ENCODE data around the gene SLC14A1. TPM values are rescaled to one million over a fixed set of nuclear protein-coding genes. Genes with fewer than 3 reads are reported as not detected.

SLC14A1 gene
- total and polyA plus RNA-seq, 8 donors: 0.20 to 4.2 (median 3.1) TPM; not detected in 3

DNA sequence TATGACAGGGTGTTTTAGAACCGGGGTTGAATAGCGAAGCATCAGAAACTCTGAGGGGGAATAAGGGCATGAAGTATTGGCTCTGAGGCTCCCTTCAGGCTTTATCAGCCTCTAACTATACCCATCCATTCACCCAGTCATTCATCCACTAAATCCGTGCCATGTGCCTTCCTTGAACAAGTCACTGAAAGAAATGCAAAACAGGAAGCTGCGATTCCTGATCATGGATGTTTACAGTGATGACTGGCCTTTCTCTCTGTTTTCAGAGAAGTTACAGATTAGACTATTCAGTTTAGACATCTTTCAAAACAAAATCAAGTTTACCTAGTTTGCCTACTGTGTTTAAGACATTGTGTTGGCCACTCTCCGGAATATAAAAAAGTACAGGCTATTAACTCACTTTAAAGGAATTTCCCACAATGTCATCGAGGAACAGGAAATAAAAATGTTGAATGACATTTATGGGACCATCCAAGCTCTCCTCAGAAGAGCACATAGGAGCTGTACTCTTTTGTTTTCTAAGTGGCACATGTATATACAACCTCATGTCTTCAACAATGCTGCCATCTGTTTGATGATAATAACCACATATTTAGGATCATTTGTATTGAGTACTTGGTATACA is 43.8 kb upstream of the SLC14A1 start:
- no peaks in the 10 kb centered on the region for H3K27me3 ChIP-seq
- no peak overlapping the region for H3K4me3 ChIP-seq
- intact Hi-C loops (cut with DNase I; ENCODE audit: low total_unique reads): loop anchor here (10.0 kb wide), 1 partner anchor 385 kb away; no protein-coding TSS in a partner anchor
- H3K9me3 ChIP-seq: no peaks in the 10 kb centered on the region
- WGBS, 5 donors: 81 to 86% (median 84%) methylated on average over 6 of the region's 6 CpGs
- H3K36me3 ChIP-seq: no peaks in the 10 kb centered on the region
- no peaks in the 10 kb centered on the region for H3K4me1 ChIP-seq
- TF ChIP-seq POLR2A (IDR thresholded peaks at IDR 0.05) (no peak), EP300 (IDR thresholded peaks at IDR 0.05) (no peak), POLR2AphosphoS5 (IDR thresholded peaks at IDR 0.05) (no peak)
- TF ChIP-seq, protein P1, sequence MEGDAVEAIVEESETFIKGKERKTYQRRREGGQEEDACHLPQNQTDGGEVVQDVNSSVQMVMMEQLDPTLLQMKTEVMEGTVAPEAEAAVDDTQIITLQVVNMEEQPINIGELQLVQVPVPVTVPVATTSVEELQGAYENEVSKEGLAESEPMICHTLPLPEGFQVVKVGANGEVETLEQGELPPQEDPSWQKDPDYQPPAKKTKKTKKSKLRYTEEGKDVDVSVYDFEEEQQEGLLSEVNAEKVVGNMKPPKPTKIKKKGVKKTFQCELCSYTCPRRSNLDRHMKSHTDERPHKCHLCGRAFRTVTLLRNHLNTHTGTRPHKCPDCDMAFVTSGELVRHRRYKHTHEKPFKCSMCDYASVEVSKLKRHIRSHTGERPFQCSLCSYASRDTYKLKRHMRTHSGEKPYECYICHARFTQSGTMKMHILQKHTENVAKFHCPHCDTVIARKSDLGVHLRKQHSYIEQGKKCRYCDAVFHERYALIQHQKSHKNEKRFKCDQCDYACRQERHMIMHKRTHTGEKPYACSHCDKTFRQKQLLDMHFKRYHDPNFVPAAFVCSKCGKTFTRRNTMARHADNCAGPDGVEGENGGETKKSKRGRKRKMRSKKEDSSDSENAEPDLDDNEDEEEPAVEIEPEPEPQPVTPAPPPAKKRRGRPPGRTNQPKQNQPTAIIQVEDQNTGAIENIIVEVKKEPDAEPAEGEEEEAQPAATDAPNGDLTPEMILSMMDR (IDR thresholded peaks at IDR 0.05): no peak
- no peak for DNase-seq
- no peak overlapping the region for H3K27ac ChIP-seq

DNA sequence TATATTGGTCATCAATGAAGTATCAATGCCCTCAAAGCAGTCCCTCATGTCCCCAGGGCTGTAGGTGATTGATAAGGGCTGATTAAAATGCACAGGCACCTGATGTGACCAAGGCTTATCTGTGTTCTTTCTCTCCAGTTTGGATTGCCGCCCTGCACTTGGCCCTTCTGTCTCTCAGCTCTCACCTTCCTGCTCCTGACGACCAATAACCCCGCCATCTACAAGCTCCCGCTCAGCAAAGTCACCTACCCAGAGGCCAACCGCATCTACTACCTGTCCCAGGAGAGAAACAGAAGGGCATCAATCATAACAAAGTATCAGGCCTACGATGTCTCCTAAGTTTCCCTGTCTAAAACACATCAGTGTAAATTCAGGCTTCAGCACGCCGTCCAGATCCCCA is 41.8 kb upstream of the SLC14A1 start:
- intact Hi-C loops (cut with DNase I; ENCODE audit: low total_unique reads): loop anchor here (10.0 kb wide), 1 partner anchor 383 kb away; no protein-coding TSS in a partner anchor
- TF ChIP-seq EP300 (IDR thresholded peaks at IDR 0.05) (no peak), POLR2AphosphoS5 (IDR thresholded peaks at IDR 0.05) (no peak), POLR2A (IDR thresholded peaks at IDR 0.05) (no peak)
- TF ChIP-seq, protein P1 (IDR thresholded peaks at IDR 0.05): no peak

DNA sequence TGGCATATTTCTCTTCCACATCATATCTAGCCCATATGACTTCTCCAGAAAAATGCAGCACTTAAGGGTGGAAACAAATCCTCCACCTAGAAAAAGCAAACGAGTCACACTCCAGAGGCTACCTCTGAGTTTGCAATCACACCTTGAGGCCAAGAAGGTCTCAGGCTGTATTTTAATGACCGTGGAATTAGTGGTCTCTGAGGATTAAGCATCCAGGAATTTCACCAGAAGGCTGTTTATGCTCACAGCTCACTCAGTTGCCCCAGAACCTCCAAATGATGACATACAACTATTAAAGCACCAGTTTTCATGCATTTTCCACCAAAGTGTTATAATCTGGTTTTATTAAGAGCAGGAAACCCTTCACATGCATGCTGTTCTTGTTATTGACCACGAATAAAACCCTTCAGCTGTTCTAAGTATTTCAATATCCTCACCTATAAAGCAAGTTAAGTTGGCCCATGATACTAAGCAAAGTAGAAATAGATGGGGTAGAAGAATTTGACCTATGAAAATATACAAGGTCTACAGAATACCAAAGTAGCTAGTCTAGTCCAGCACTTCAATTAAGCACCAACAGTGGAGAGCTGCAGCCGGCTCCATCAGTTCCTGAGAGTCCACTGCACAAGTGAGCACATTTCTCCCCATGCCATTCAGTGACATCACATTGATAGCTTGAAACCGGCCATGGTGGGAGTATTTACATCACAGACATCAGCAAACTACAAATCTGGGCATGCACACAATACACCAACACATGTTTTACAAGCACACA is 39.5 kb upstream of the SLC14A1 start:
- no peaks in the 10 kb centered on the region for H3K36me3 ChIP-seq
- DNase-seq: no peak
- H3K9me3 ChIP-seq: no peaks in the 10 kb centered on the region
- intact Hi-C loops (cut with DNase I; ENCODE audit: low total_unique reads): loop anchor here (10.0 kb wide), 1 partner anchor 380 kb away; no protein-coding TSS in a partner anchor
- no peak for TF ChIP-seq EP300 (IDR thresholded peaks at IDR 0.05)
- TF ChIP-seq POLR2A (IDR thresholded peaks at IDR 0.05): no peak
- TF ChIP-seq, protein P1 (IDR thresholded peaks at IDR 0.05): no peak
- TF ChIP-seq POLR2AphosphoS5 (IDR thresholded peaks at IDR 0.05): no peak
- no peak overlapping the region for H3K27ac ChIP-seq
- H3K4me1 ChIP-seq: peaks cover 0 to 13% (median 0%) of the 10 kb centered on the region in 4 donors
- H3K27me3 ChIP-seq: no peaks in the 10 kb centered on the region
- no peak overlapping the region for H3K4me3 ChIP-seq
- 53 to 64% (median 59%) methylated on average over 5 of the region's 5 CpGs for WGBS, 5 donors

More for the DNA sequence above, 41.8 kb upstream of the SLC14A1 start:
- H3K36me3 ChIP-seq: no peaks in the 10 kb centered on the region
- no peaks in the 10 kb centered on the region for H3K27me3 ChIP-seq
- no peak overlapping the region for H3K4me3 ChIP-seq
- no peak for DNase-seq
- 72 to 80% (median 78%) methylated on average over 8 of the region's 8 CpGs for WGBS, 5 donors
- H3K4me1 ChIP-seq: no peaks in the 10 kb centered on the region
- no peaks in the 10 kb centered on the region for H3K9me3 ChIP-seq
- H3K27ac ChIP-seq: no peak overlapping the region

DNA sequence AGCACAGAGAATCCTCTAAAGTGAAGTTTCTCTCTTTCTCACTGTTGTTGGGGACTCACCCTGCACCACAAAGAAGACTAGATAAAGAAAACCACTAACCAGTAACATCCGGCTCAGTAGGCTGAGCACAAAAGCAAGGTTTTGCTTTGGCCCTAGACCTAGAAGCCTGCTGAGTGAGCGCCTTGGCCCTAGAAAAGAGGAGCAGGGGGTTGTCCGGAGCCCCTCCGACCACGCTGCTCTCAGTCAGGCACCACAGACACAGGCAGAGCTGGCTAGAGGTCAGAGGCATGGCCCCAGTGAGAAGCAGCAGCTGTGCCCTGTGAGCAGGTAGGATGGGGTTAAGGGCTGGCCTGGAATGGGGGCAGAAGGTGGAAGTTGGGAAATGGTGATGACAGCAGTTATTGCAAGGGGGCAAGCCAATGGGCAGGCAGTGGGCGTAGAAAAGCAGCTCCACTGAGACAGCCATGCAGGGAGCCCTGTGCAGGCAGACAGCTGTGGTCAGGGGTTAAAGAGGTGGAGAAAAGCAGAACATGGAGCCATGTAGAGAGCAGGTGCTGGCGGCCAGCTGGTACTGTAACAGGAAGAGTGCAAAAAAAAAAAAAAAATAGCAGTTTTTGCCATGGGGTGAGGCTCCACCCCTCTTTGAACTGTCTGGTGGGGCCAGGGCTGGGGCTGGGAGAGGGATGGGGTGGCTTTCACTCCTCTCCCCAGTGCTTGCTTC is 36.9 kb upstream of the SLC14A1 start:
- peaks cover 0 to 5% (median 0%) of the 10 kb centered on the region in 3 donors for H3K27me3 ChIP-seq
- peak in 1 of 2 donors; percentile 46 for DNase-seq
- TF ChIP-seq POLR2AphosphoS5 (IDR thresholded peaks at IDR 0.05): no peak
- TF ChIP-seq, protein P1 (IDR thresholded peaks at IDR 0.05): no peak
- TF ChIP-seq EP300 (IDR thresholded peaks at IDR 0.05): no peak
- TF ChIP-seq POLR2A (IDR thresholded peaks at IDR 0.05): no peak
- no peaks in the 10 kb centered on the region for H3K9me3 ChIP-seq
- 59 to 73% (median 68%) methylated on average over 7 of the region's 7 CpGs for WGBS, 5 donors
- H3K4me3 ChIP-seq: peak overlapping the region in 1 of 4 donors; percentile 13
- no peaks in the 10 kb centered on the region for H3K36me3 ChIP-seq
- intact Hi-C loops (cut with DNase I; ENCODE audit: low total_unique reads): loop anchor here (10.0 kb wide), 1 partner anchor 378 kb away; no protein-coding TSS in a partner anchor
- H3K4me1 ChIP-seq: peaks cover 0 to 20% (median 4%) of the 10 kb centered on the region in 4 donors
- peak overlapping the region in 3 of 5 donors; percentile 39 to 58 (median 53) for H3K27ac ChIP-seq

All from stomach (tissue), 9 donors.